Pancreas (tissue), 10 donors: ENCODE data around the gene FRYL. TPM values are rescaled to one million over a fixed set of nuclear protein-coding genes. Genes with fewer than 3 reads are reported as not detected.

Experiments used
- ATAC-seq, 4 donors: fragments of 200-7000 bp; cut with Tn5 transposase; one replicate each; pipeline versions ENCODE4 v1.8.0 to v1.9.1; 2020; ENCODE audit warnings: mild to moderate bottlenecking in 4 of 4, moderate library complexity in 4 of 4
- DNase-seq, 6 donors: peaks; one replicate each; pipeline ENCODE4 v3.0.0-alpha.2; 2020
- FAIRE-seq: peaks from 2 replicates; lab custom pipeline; 2012; peaks lifted over from hg19 to GRCh38; lab: Jason Lieb, UNC
- H3K27ac ChIP-seq, 4 donors: fragments of 200-600 bp; sonication (generic); 1 replicate in 3 of 4; 2 replicates in 1 of 4; pipeline versions ENCODE4 v1.5.0 to v1.8.0; 2020
- H3K27me3 ChIP-seq, 4 donors: fragments of 200-600 bp; one replicate each; pipeline ENCODE4 v1.8.0; 2021
- H3K36me3 ChIP-seq, 3 donors: fragments of 200-600 bp; sonication (generic) in 1 of 3; one replicate each; pipeline versions ENCODE4 v1.5.0 to v1.8.0; 2020 to 2021
- H3K4me1 ChIP-seq, 3 donors: fragments of 200-600 bp; one replicate each; pipeline ENCODE4 v1.8.0; 2021
- H3K4me3 ChIP-seq, 4 donors: fragments of 200-600 bp; sonication (generic) in 2 of 4; one replicate each; pipeline versions ENCODE4 v1.5.0 to v1.8.0; 2020 to 2021
- H3K9me3 ChIP-seq, 4 donors: fragments of 200-600 bp; one replicate each; pipeline ENCODE4 v1.8.0; 2021
- CTCF ChIP-seq, 4 donors: fragments of 200-600 bp; sonication (generic) in 3 of 4; IDR thresholded peaks; one replicate each; pipeline versions ENCODE4 v1.5.0 to v1.8.0; 2021; ENCODE audit warnings: antibody characterized with exemption in 4 of 4
- WGBS, 2 donors: extraction: QIAGEN DNeasy Blood & Tissue Kit; methylation state at CpG; one replicate each; pipeline ENCODE4 v1.1.7; 2013; 5-methylcytosine and 5-hydroxymethylcytosine counted together
- intact Hi-C, 3 donors: fragments of 100-400 bp; cut with DNase I; formaldehyde crosslinking; loops; one replicate each; pipeline versions ENCODE4 v1.11.1 to v1.14.2; 2022
- polyA plus RNA-seq, 2 donors: library from polyadenylated mRNA; stranded (reverse); fragments of 200-250 nt; gene quantifications; one replicate each; pipeline ENCODE4 v1.2.3, GENCODE V29; 2013
- total RNA-seq, 6 donors: library from RNA; stranded (reverse); fragmentation: NEBNext Ultra II Directional in 4 of 6; extraction: Animal tissue kit (Norgen Biotek cat#: 25700) in 4 of 6; gene quantifications; one replicate each; pipeline versions ENCODE4 v1.2.1 to v1.2.4, GENCODE V29; 2021 to 2023
- donor health status: healthy with polysubstance abuse.
- donor health status: DM: no; HTN: no; CAD: no; lungs with moderate emphysema.
- donor health status: DM: no; HTN: no; CAD: no.
- donor health status: control.
- donor health status: control.
- donor health status: Bipolar disorder and iron deficiency.
- donor health status: DM: yes; HTN: yes; CAD: no.
- donor health status: DM: no; HTN: no; CAD: no.
- donor health status: DM: no; HTN: no; CAD: no.
- donor health status: DM: yes; HTN: yes; CAD: no.

Gene FRYL
- total and polyA plus RNA-seq, 8 donors, result 9.1 to 38.7 (median 20.7) TPM

- no peaks in the 10 kb centered on the region for H3K4me1 ChIP-seq
- peaks cover 0 to 21% (median 3%) of the 10 kb centered on the region in 4 donors for H3K27me3 ChIP-seq
- intact Hi-C loops, result no loop called here
- H3K27ac ChIP-seq, result no peak overlapping the region
- 70 to 73% methylated on average over 4 of the region's 4 CpGs for WGBS, 2 donors
- no peaks in the 10 kb centered on the region for H3K36me3 ChIP-seq
- no peak overlapping the region for H3K4me3 ChIP-seq
- no peaks in the 10 kb centered on the region for H3K9me3 ChIP-seq
- FAIRE-seq, result no peak
- TF ChIP-seq CTCF (IDR thresholded peaks at IDR 0.05), result no peak
- ATAC-seq, result no peak
- DNase-seq, result no peak
Measured at GRCh38 chr4:48493452-48494100, 286.5 kb downstream of the FRYL start.

GRCh38 chr4:48491514-48492176 lies 288.4 kb downstream of the FRYL start:
- no peaks in the 10 kb centered on the region for H3K36me3 ChIP-seq
- 67 to 71% methylated on average over 23 of the region's 23 CpGs for WGBS, 2 donors
- no peaks in the 10 kb centered on the region for H3K4me1 ChIP-seq
- FAIRE-seq, result no peak
- no peaks in the 10 kb centered on the region for H3K9me3 ChIP-seq
- intact Hi-C loops, result no loop called here
- no peak overlapping the region for H3K4me3 ChIP-seq
- no peak for ATAC-seq
- H3K27me3 ChIP-seq, result peaks cover 0 to 24% (median 3%) of the 10 kb centered on the region in 4 donors
- DNase-seq, result no peak
- no peak overlapping the region for H3K27ac ChIP-seq
- no peak for TF ChIP-seq CTCF (IDR thresholded peaks at IDR 0.05)

- Histone ChIP-seq H3K9me3 (no peaks in the 10 kb centered on the region), H3K4me1 (no peaks in the 10 kb centered on the region), H3K4me3 (peak overlapping the region in 1 of 4 donors; percentile 40), H3K27me3 (peaks cover 0 to 25% (median 3%) of the 10 kb centered on the region in 4 donors), H3K36me3 (no peaks in the 10 kb centered on the region), H3K27ac (no peak overlapping the region)
- intact Hi-C loops, result no loop called here
- no peak for ATAC-seq
- peak in 2 of 6 donors; percentile 53 to 63 for DNase-seq
- no peak for TF ChIP-seq CTCF (IDR thresholded peaks at IDR 0.05)
- 14 to 15% methylated on average over 72 to 104 of the region's 104 CpGs for WGBS, 2 donors
- no peak for FAIRE-seq
Measured at GRCh38 chr4:48490680-48491513, 289.2 kb downstream of the FRYL start.

- no peaks in the 10 kb centered on the region for H3K4me1 ChIP-seq
- DNase-seq (peak in 2 of 6 donors; percentile 58 to 64), FAIRE-seq (no peak), ATAC-seq (peak in 2 of 4 donors; percentile 23 to 55)
- intact Hi-C loops, result no loop called here
- H3K36me3 ChIP-seq, result no peaks in the 10 kb centered on the region
- no peaks in the 10 kb centered on the region for H3K9me3 ChIP-seq
- no peak within 1 kb of the TSS for H3K27ac ChIP-seq
- H3K27me3 ChIP-seq, result peaks cover 0 to 28% (median 3%) of the 10 kb centered on the region in 4 donors
- 4 to 6% methylated on average over 48 to 80 of the region's 80 CpGs for WGBS, 2 donors
- no peak for TF ChIP-seq CTCF (IDR thresholded peaks at IDR 0.05)
- H3K4me3 ChIP-seq, result peak within 1 kb of the TSS in 2 of 4 donors; percentile 23 to 40
Measured at GRCh38 chr4:48490012-48490679, 289.9 kb downstream of the FRYL start, which contains the start of gene ZAR1. Gene ZAR1, plus strand, starts transcription at chr4:48490252. Its CDS starts 40 bp downstream, at chr4:48490292.
